SU-DHL-6 (cell line): ENCODE measurements around the gene IBA57.

Experiments used
- EZH2phosphoT487 ChIP-seq: fragments of 200-600 bp; sonication (generic), shearing (Covaris generic); conservative IDR thresholded peaks from 2 replicates; pipeline ENCODE4 v1.6.1; 2018; ENCODE audit warnings: mild to moderate bottlenecking, antibody characterized with exemption, low read length, moderate library complexity, mixed read lengths
- TF ChIP-seq, protein P1 (sequence below): fragments of 200-600 bp; sonication (generic); IDR thresholded peaks from one replicate; pipeline ENCODE4 v1.5.1; 2017; ENCODE audit warnings: antibody characterized with exemption, mild to moderate bottlenecking, low read length, moderate library complexity; ENCODE audit not compliant: insufficient read depth, poor library complexity, severe bottlenecking

DNA sequence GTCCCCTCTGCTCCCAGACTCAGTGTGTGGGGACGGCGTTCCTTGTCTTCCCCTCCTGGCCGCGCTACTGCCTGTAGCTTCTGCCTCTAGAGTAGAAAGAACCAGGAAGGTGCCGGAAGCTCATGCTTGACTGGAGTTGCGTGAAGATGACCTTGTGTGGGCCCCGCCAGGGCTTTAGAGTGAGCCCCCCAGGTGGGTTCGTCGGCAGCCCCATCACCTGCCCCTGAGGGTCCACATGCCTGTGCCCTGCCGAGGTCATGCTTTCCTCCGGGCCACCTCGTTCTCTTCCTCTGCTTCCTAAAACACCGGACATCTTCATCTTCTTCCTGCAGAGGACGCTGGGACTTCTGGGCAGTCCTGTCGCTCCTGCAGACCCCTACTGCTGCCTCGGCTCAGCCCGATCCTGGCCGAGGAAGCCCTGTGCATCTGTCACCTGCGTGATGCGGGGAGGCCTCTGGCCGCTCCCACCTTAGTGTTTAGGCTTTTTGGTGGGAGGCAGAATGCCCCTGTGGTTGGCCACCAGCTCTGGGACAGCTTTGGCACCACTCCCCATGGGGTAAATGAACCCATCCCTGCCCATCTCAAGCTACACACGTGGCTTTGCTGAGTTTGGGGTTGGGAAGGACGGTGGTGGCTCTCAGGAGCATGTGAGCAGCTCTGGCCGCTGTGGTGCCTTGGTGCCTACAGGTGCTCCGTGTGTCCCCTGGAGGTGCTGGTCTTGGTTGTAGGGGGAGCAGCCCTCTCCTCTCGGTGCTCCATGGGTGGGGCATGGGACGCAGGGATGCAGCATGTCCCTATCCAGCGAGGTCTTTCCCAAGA, 54.6 kb downstream of the IBA57 start:
- TF ChIP-seq EZH2phosphoT487 = no peak
- TF ChIP-seq, protein P1, sequence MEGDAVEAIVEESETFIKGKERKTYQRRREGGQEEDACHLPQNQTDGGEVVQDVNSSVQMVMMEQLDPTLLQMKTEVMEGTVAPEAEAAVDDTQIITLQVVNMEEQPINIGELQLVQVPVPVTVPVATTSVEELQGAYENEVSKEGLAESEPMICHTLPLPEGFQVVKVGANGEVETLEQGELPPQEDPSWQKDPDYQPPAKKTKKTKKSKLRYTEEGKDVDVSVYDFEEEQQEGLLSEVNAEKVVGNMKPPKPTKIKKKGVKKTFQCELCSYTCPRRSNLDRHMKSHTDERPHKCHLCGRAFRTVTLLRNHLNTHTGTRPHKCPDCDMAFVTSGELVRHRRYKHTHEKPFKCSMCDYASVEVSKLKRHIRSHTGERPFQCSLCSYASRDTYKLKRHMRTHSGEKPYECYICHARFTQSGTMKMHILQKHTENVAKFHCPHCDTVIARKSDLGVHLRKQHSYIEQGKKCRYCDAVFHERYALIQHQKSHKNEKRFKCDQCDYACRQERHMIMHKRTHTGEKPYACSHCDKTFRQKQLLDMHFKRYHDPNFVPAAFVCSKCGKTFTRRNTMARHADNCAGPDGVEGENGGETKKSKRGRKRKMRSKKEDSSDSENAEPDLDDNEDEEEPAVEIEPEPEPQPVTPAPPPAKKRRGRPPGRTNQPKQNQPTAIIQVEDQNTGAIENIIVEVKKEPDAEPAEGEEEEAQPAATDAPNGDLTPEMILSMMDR = no peak
